Thoracic aorta (tissue), 2 donors: ENCODE data around the gene ANKMY1. TPM values are rescaled to one million over a fixed set of nuclear protein-coding genes. Genes with fewer than 3 reads are reported as not detected.

Experiments used
- ATAC-seq: fragments of 150-250 bp; one replicate; pipeline ENCODE4 v1.8.0; 2017; ENCODE audit warnings: low read depth; ENCODE audit not compliant: insufficient number of reproducible peaks, low FRiP score
- DNase-seq: peaks from one replicate; pipeline ENCODE4 v3.0.0-alpha.2; 2020; ENCODE audit warnings: low spot score
- H3K27ac ChIP-seq, 2 donors: fragments of 200-600 bp; sonication (generic); 1 replicate in 1 of 2; 2 replicates in 1 of 2; pipeline ENCODE4 v1.5.1; 2016; ENCODE audit warnings: mild to moderate bottlenecking in 2 of 2, moderate library complexity in 2 of 2
- H3K27me3 ChIP-seq: fragments of 200-600 bp; sonication (generic); replicated peaks from 2 replicates; pipeline ENCODE4 v1.6.0; 2016; ENCODE audit warnings: mild to moderate bottlenecking; ENCODE audit not compliant: insufficient read depth
- H3K36me3 ChIP-seq: fragments of 200-600 bp; sonication (generic); one replicate; pipeline ENCODE4 v1.5.1; 2016
- H3K4me1 ChIP-seq, 2 donors: fragments of 200-600 bp; sonication (generic); 1 replicate in 1 of 2; 2 replicates in 1 of 2; pipeline versions ENCODE4 v1.5.1 to v1.6.0; 2016; ENCODE audit warnings: low read depth in 2 of 2, mild to moderate bottlenecking in 1 of 2; ENCODE audit not compliant: control insufficient read depth in 1 of 2
- H3K4me3 ChIP-seq: fragments of 200-600 bp; sonication (generic); 2 replicates; pipeline ENCODE4 v1.5.1; 2016; ENCODE audit warnings: mild to moderate bottlenecking
- H3K9me3 ChIP-seq: fragments of 200-600 bp; sonication (generic); 2 replicates; pipeline ENCODE4 v1.5.1; 2016
- total RNA-seq, 2 donors: library from RNA; depleted of rRNA; stranded (reverse); fragments of >200 nt; gene quantifications; one replicate each; pipeline versions ENCODE4 v1.1.0 to v1.2.3, GENCODE V29; 2016
- TF ChIP-seq, protein P1 (sequence below): fragments of 200-600 bp; sonication (generic); IDR thresholded peaks from one replicate; pipeline ENCODE4 v1.5.1; 2019; ENCODE audit warnings: antibody characterized with exemption

ANKMY1 gene
- total RNA-seq, 2 donors from 2014 or later = 20.0 to 44.8 TPM

DNA sequence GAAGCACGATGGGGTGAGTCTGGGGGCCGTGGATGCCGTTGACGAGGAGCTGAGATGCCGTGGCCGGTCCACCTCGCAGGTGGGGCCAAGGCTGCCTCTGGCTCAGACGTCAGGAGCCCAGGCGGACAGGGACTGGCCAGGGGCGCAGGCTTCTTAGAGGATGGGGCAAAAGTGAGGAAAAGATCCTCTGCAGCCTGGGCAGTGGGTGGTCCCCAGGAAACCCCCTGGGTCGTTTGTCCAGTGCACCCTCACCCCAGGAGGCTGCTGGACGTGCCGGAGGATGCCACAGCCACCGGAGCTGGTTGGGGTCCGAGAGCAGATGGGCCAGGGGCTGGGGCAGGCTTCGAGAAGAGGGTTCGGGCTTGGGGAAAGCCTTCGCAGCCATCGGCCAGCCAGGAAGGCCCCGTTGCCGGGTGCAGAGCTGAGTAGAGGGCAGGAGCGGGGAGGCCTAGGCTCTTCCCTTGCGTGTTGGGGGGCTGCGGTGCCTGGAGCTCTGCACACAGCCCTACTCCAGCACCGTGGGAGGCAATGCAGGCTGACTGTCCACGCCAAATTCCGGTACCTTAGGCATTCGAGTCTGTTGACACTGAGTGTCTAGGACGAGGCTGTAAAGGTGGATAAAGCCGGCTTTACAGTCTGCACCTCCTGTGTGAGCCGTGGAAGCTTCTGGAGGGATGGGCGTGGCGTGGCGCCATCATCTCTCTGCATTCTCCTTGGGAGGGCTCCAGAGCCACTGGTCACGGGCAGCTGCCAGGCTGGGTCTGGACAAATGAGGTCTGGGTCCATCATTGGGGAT lies 103.5 kb downstream of the ANKMY1 start:
- TF ChIP-seq, protein P1, sequence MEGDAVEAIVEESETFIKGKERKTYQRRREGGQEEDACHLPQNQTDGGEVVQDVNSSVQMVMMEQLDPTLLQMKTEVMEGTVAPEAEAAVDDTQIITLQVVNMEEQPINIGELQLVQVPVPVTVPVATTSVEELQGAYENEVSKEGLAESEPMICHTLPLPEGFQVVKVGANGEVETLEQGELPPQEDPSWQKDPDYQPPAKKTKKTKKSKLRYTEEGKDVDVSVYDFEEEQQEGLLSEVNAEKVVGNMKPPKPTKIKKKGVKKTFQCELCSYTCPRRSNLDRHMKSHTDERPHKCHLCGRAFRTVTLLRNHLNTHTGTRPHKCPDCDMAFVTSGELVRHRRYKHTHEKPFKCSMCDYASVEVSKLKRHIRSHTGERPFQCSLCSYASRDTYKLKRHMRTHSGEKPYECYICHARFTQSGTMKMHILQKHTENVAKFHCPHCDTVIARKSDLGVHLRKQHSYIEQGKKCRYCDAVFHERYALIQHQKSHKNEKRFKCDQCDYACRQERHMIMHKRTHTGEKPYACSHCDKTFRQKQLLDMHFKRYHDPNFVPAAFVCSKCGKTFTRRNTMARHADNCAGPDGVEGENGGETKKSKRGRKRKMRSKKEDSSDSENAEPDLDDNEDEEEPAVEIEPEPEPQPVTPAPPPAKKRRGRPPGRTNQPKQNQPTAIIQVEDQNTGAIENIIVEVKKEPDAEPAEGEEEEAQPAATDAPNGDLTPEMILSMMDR = no peak
- ATAC-seq (no peak), DNase-seq (no peak)
- no peaks in the 10 kb centered on the region for H3K9me3 ChIP-seq
- peak overlapping the region; percentile 56 for H3K4me3 ChIP-seq
- peaks cover 13 to 31% of the 10 kb centered on the region in 2 donors for H3K4me1 ChIP-seq
- H3K36me3 ChIP-seq = no peaks in the 10 kb centered on the region
- H3K27me3 ChIP-seq = no peaks in the 10 kb centered on the region
- H3K27ac ChIP-seq = no peak overlapping the region

GRCh38 chr2:240453461-240454105 lies 104.2 kb downstream of the ANKMY1 start:
- no peaks in the 10 kb centered on the region for H3K9me3 ChIP-seq
- no peak for DNase-seq
- H3K27me3 ChIP-seq = no peaks in the 10 kb centered on the region
- H3K4me3 ChIP-seq = peak overlapping the region; percentile 56
- H3K4me1 ChIP-seq = peaks cover 13 to 31% of the 10 kb centered on the region in 2 donors
- TF ChIP-seq, protein P1 = no peak
- H3K36me3 ChIP-seq = no peaks in the 10 kb centered on the region
- H3K27ac ChIP-seq = no peak overlapping the region
- no peak for ATAC-seq

- ATAC-seq = peak; percentile 38
- Histone ChIP-seq H3K36me3 (no peaks in the 10 kb centered on the region), H3K4me1 (peaks cover 13 to 31% of the 10 kb centered on the region in 2 donors), H3K9me3 (no peaks in the 10 kb centered on the region), H3K4me3 (peak overlapping the region; percentile 77), H3K27ac (no peak overlapping the region), H3K27me3 (no peaks in the 10 kb centered on the region)
- DNase-seq = no peak
- TF ChIP-seq, protein P1 = no peak
These were observed 105.1 kb downstream of the ANKMY1 start for GRCh38 chr2:240452462-240453256.

- ATAC-seq = no peak
- Histone ChIP-seq H3K27me3 (no peaks in the 10 kb centered on the region), H3K36me3 (no peaks in the 10 kb centered on the region), H3K4me3 (peak overlapping the region; percentile 77), H3K27ac (no peak overlapping the region), H3K9me3 (no peaks in the 10 kb centered on the region), H3K4me1 (peaks cover 13 to 31% of the 10 kb centered on the region in 2 donors)
- no peak for DNase-seq
- TF ChIP-seq, protein P1 = no peak
These were observed 105.9 kb downstream of the ANKMY1 start for GRCh38 chr2:240451791-240452461.
